HCT116 (cell line): ENCODE data around the gene CDK10. TPM values are rescaled to one million over a fixed set of nuclear protein-coding genes. Genes with fewer than 3 reads are reported as not detected.
A peak's percentile ranks its signal among the peaks of the same experiment; 100 is the strongest.

ENCODE experiments used
- ATAC-seq: fragments of 200-7000 bp; cut with Tn5 transposase; 2 replicates; pipeline ENCODE4 v1.9.1; 2020; ENCODE audit warnings: mild to moderate bottlenecking, moderate library complexity
- BruUV-seq: library from RNA; stranded (reverse); fragments of 400-500 nt; replicated peaks from 2 replicates; lab custom pipeline; 2021; lab: Mats Ljungman, UMichigan
- CTCF ChIA-PET: fragments of 300-600 bp; sonication (Branson Sonifier 250); formaldehyde crosslinking; loops from one replicate; lab custom pipeline; 2021; ENCODE audit warnings: antibody characterized with exemption; lab: Charles Lee
- POLR2A ChIA-PET: fragments of 300-600, 350-600 bp; sonication (Branson Sonifier 250); formaldehyde crosslinking; loops from one replicate; lab custom pipeline; 2021; ENCODE audit warnings: antibody characterized with exemption; lab: Charles Lee
- RAD21 ChIA-PET, 2 experiments: fragments of 300-600 bp; sonication (Branson Sonifier 250); formaldehyde crosslinking; loops; one replicate each; lab custom pipeline; 2023; ENCODE audit warnings: low total read pairs in 2 of 2; ENCODE audit not compliant: uncharacterized antibody in 2 of 2, unreplicated experiment in 2 of 2, low non-redundant PET in 1 of 2; lab: Charles Lee
- DNase-seq: peaks from one replicate; pipeline ENCODE4 v3.0.0-alpha.2; 2010; ENCODE audit warnings: low read depth, low spot score
- H2AFZ ChIP-seq: fragments of 200-600 bp; shearing (Covaris generic), sonication (generic); 2 replicates; pipeline ENCODE4 v1.6.1; 2017; ENCODE audit warnings: low read depth, mixed run types, mixed read lengths, antibody characterized with exemption, low read length; ENCODE audit not compliant: poor library complexity, severe bottlenecking
- H3K27ac ChIP-seq: 2 replicates; pipeline ENCODE4 v1.5.1; 2012; ENCODE audit warnings: low read depth, low read length
- H3K27me3 ChIP-seq: fragments of 200-600 bp; sonication (generic); 2 replicates; pipeline ENCODE4 v1.6.1; 2016; ENCODE audit warnings: mixed run types, low read length, mixed read lengths; ENCODE audit not compliant: insufficient read depth
- H3K36me3 ChIP-seq, 2 experiments: fragments of 200-500 bp in 1 of 2; fragments of 200-600 bp in 1 of 2; sonication (Bioruptor generic) in 1 of 2; sonication (generic) in 1 of 2; 2 replicates each; pipeline versions ENCODE4 v1.5.1 to v1.6.1; 2014 to 2016; ENCODE audit warnings: low read length in 2 of 2, inconsistent platforms in 1 of 2, mixed read lengths in 1 of 2, mixed run types in 1 of 2; ENCODE audit not compliant: insufficient read depth in 2 of 2, control insufficient read depth in 1 of 2
- H3K4me1 ChIP-seq, 2 experiments: fragments of 200-600 bp in 1 of 2; sonication (generic) in 1 of 2; 2 replicates each; pipeline versions ENCODE4 v1.5.1 to v1.6.1; 2012 to 2017; ENCODE audit warnings: low read length in 2 of 2, inconsistent platforms in 1 of 2, mild to moderate bottlenecking in 1 of 2, mixed read lengths in 1 of 2, mixed run types in 1 of 2, moderate library complexity in 1 of 2; ENCODE audit not compliant: insufficient read depth in 2 of 2, control insufficient read depth in 1 of 2
- H3K4me2 ChIP-seq: fragments of 200-600 bp; sonication (generic); 2 replicates; pipeline ENCODE4 v1.6.1; 2017; ENCODE audit warnings: mixed run types, low read length, mixed read lengths
- H3K4me3 ChIP-seq, 2 experiments: fragments of 200-600 bp in 1 of 2; sonication (generic) in 1 of 2; replicated peaks in 1 of 2; 2 replicates each; pipeline ENCODE4 v1.5.1; 2011 to 2016; ENCODE audit warnings: low read length in 2 of 2, control low read depth in 1 of 2, low read depth in 1 of 2, mild to moderate bottlenecking in 1 of 2, mixed read lengths in 1 of 2, mixed run types in 1 of 2
- H3K79me2 ChIP-seq: fragments of 200-600 bp; sonication (generic); 2 replicates; pipeline ENCODE4 v1.6.1; 2017; ENCODE audit warnings: mild to moderate bottlenecking, mixed run types, low read length, moderate library complexity, mixed read lengths; ENCODE audit not compliant: insufficient read depth
- H3K9ac ChIP-seq: fragments of 200-600 bp; sonication (generic); 2 replicates; pipeline ENCODE4 v1.6.1; 2016; ENCODE audit warnings: low read length, mixed read lengths
- H3K9me2 ChIP-seq: fragments of 200-600 bp; sonication (generic), shearing (Covaris generic); 2 replicates; pipeline ENCODE4 v1.6.1; 2017; ENCODE audit warnings: mixed run types, mild to moderate bottlenecking, moderate library complexity; ENCODE audit not compliant: insufficient read depth
- H3K9me3 ChIP-seq, 2 experiments: fragments of 200-500 bp in 1 of 2; fragments of 200-600 bp in 1 of 2; sonication (Bioruptor generic) in 1 of 2; sonication (generic) in 1 of 2; 2 replicates each; pipeline ENCODE4 v1.6.1; 2014 to 2017; ENCODE audit warnings: low read length in 2 of 2, mixed read lengths in 2 of 2, inconsistent platforms in 1 of 2, low read depth in 1 of 2, mild to moderate bottlenecking in 1 of 2, mixed run types in 1 of 2, moderate library complexity in 1 of 2; ENCODE audit not compliant: control insufficient read depth in 1 of 2, insufficient read depth in 1 of 2
- H4K20me1 ChIP-seq: fragments of 200-600 bp; sonication (generic), shearing (Covaris generic); 2 replicates; pipeline ENCODE4 v1.6.1; 2017; ENCODE audit warnings: mixed run types, mild to moderate bottlenecking, moderate library complexity; ENCODE audit not compliant: insufficient read depth
- ATF3 ChIP-seq: IDR thresholded peaks from 2 replicates; pipeline ENCODE4 v1.6.1; 2012
- CEBPB ChIP-seq: IDR thresholded peaks from 2 replicates; pipeline ENCODE4 v1.6.1; 2012; ENCODE audit warnings: low read depth
- EGR1 ChIP-seq: IDR thresholded peaks from 2 replicates; pipeline ENCODE4 v1.6.1; 2012; ENCODE audit warnings: low read depth
- POLR2A ChIP-seq: IDR thresholded peaks from 2 replicates; pipeline ENCODE4 v1.7.0; 2011; ENCODE audit warnings: borderline replicate concordance; ENCODE audit not compliant: insufficient read depth, insufficient read length; ENCODE audit errors: extremely low read depth
- POLR2AphosphoS5 ChIP-seq: IDR thresholded peaks from 2 replicates; pipeline ENCODE4 v1.6.1; 2011; ENCODE audit warnings: mild to moderate bottlenecking, low read depth, low read length, moderate library complexity
- RAD21 ChIP-seq: IDR thresholded peaks from 2 replicates; pipeline ENCODE4 v1.6.1; 2012; ENCODE audit warnings: low read depth, mild to moderate bottlenecking
- SIN3A ChIP-seq: IDR thresholded peaks from 2 replicates; pipeline ENCODE4 v1.6.1; 2012; ENCODE audit warnings: low read depth
- SRF ChIP-seq: IDR thresholded peaks from 2 replicates; pipeline ENCODE4 v1.6.1; 2012; ENCODE audit warnings: low read depth
- YY1 ChIP-seq: IDR thresholded peaks from 2 replicates; pipeline ENCODE4 v1.6.1; 2011; ENCODE audit warnings: low read length, low read depth, moderate library complexity, mild to moderate bottlenecking; ENCODE audit not compliant: insufficient replicate concordance; ENCODE audit errors: extremely low read depth
- ZFX ChIP-seq: fragments of 450-650 bp; IDR thresholded peaks from 2 replicates; pipeline ENCODE4 v1.6.1; 2017
- ZNF274 ChIP-seq: fragments of 200-500 bp; sonication (Bioruptor generic); IDR thresholded peaks from 2 replicates; pipeline ENCODE4 v1.6.1; 2014; ENCODE audit warnings: mild to moderate bottlenecking, low read depth, low read length, inconsistent platforms
- intact Hi-C: fragments of 100-400 bp; cut with micrococcal nuclease; formaldehyde crosslinking; loops from 2 replicates; pipeline ENCODE4 v1.10.0; 2022
- total RNA-seq: library from RNA; stranded (reverse); gene quantifications from one replicate; pipeline ENCODE4 v1.2.1, GENCODE V29; 2021; ENCODE audit not compliant: unreplicated experiment
- TF ChIP-seq, protein P1 (sequence below), 3 experiments: fragments of 200-600 bp in 1 of 3; sonication (generic) in 1 of 3; IDR thresholded peaks in 2 of 3; conservative IDR thresholded peaks in 1 of 3; 2 replicates each; pipeline ENCODE4 v1.5.1; 2012 to 2017; ENCODE audit warnings: low read depth in 2 of 3, low read length in 2 of 3, antibody characterized with exemption in 1 of 3, borderline replicate concordance in 1 of 3, control low read depth in 1 of 3, mild to moderate bottlenecking in 1 of 3, mixed read lengths in 1 of 3, mixed run types in 1 of 3, moderate library complexity in 1 of 3; ENCODE audit not compliant: insufficient read depth in 1 of 3

CDK10 gene
- total RNA-seq, 1 experiment from 2014 or later, result 165 TPM

DNA sequence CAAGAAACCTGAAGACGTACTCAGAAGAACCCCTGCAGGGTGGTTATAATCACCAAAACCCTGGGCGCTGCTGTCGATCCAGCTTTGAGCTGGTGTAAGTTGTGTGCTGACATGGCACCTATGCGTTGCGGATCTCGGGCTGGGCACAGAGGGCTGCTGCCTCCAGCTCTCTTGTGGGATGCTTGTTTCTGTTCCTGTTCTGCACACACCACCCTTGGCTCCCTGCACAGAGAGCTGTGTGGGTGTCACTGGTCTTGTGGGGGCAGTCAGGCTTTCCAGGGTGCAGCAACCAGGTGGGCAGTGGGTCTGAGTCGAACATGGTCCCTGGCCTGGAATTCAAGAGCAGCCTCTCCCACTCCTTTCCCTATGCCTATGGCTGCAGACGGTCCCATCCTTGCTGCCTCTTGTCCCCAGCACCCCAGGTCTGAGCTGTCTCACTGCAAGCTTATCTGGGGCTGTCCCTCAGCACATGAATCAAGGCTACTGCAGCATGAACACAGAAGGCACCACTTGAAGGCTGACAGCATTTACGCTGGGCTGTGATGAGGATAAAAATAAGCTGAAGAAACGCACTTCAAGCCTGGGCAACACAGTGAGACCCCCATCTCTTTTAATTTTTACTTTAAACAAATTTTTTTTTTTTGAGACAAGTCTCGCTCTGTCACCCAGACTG, 55.0 kb downstream of the CDK10 start:
- Histone ChIP-seq H3K27me3 (no peaks in the 10 kb centered on the region), H2AFZ (no peak overlapping the region), H4K20me1 (no peaks in the 10 kb centered on the region; the same call in 1 of the 2 replicates), H3K9ac (no peak overlapping the region), H3K79me2 (peaks cover 6% of the 10 kb centered on the region; the same call in 1 of the 2 replicates), H3K4me2 (no peak overlapping the region), H3K9me3 (no peaks in the 10 kb centered on the region), H3K4me1 (no peaks in the 10 kb centered on the region), H3K9me2 (no peaks in the 10 kb centered on the region), H3K4me3 (no peak overlapping the region), H3K27ac (peak overlapping the region; percentile 0; the same call in 1 of the 2 replicates), H3K36me3 (peaks cover 59 to 79% of the 10 kb centered on the region in 2 experiments)
- RAD21 ChIA-PET, result no interaction called here
- POLR2A ChIA-PET, result no interaction called here
- intact Hi-C loops, result no loop called here
- CTCF ChIA-PET, result no interaction called here
- TF ChIP-seq SIN3A (0 out of 2 replicates have a peak, but pooled peaks have one; percentile 4), YY1 (no peak), EGR1 (no peak), POLR2AphosphoS5 (peak; percentile 58), ZFX (no peak)
- BruUV-seq, result no TSS peak
- peak; percentile 12; the same call in 1 of the 2 replicates for ATAC-seq
- no peak for DNase-seq

DNA sequence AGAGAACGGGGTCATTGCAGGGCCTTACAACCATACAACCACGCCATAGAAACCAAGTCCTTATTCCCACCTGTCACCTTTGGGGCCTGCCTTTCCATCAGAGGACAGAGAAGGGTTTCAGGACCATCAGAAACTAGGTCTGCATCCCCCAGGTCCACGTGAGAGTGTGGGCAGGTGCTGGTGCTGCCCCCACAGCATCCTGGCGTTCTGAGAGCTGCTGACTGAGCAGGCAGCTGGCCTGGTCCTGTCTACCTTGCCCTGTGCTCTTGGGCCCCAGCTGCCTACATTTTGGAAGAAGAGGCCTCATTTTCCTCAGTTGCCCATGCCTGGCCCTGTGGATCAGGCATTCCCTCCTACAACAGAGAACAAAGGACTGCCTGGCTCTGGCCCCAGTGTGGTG, 56.5 kb downstream of the CDK10 start:
- no peaks in the 10 kb centered on the region; the same call in 1 of the 2 replicates for H3K79me2 ChIP-seq
- intact Hi-C loops, result no loop called here
- peaks cover 53 to 76% of the 10 kb centered on the region in 2 experiments for H3K36me3 ChIP-seq
- no TSS peak for BruUV-seq
- no peak overlapping the region for H2AFZ ChIP-seq
- H3K9ac ChIP-seq, result no peak overlapping the region
- no peak for ATAC-seq
- no peak overlapping the region for H3K27ac ChIP-seq
- H3K9me2 ChIP-seq, result no peaks in the 10 kb centered on the region
- no peak overlapping the region for H3K4me3 ChIP-seq
- H3K4me2 ChIP-seq, result no peak overlapping the region
- H4K20me1 ChIP-seq, result no peaks in the 10 kb centered on the region
- ChIA-PET RAD21 (no interaction called here), CTCF (interaction anchor here (1.5 kb wide), 1 partner anchor 37 kb away, joined by 3 read pairs; no protein-coding TSS in a partner anchor), POLR2A (interaction anchor here (1.0 kb wide), 1 partner anchor 130 kb away, joined by 3 read pairs; the partner anchor contains the start of gene TCF25)
- no peaks in the 10 kb centered on the region for H3K27me3 ChIP-seq
- TF ChIP-seq ZNF274 (no peak), ATF3 (no peak), YY1 (no peak), POLR2A (no peak), RAD21 (no peak), EGR1 (no peak), CEBPB (no peak), SIN3A (no peak), SRF (no peak)
- TF ChIP-seq, protein P1, sequence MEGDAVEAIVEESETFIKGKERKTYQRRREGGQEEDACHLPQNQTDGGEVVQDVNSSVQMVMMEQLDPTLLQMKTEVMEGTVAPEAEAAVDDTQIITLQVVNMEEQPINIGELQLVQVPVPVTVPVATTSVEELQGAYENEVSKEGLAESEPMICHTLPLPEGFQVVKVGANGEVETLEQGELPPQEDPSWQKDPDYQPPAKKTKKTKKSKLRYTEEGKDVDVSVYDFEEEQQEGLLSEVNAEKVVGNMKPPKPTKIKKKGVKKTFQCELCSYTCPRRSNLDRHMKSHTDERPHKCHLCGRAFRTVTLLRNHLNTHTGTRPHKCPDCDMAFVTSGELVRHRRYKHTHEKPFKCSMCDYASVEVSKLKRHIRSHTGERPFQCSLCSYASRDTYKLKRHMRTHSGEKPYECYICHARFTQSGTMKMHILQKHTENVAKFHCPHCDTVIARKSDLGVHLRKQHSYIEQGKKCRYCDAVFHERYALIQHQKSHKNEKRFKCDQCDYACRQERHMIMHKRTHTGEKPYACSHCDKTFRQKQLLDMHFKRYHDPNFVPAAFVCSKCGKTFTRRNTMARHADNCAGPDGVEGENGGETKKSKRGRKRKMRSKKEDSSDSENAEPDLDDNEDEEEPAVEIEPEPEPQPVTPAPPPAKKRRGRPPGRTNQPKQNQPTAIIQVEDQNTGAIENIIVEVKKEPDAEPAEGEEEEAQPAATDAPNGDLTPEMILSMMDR (IDR thresholded peaks at IDR 0.05 in 2 of 3, conservative IDR thresholded peaks at IDR 0.05 in 1 of 3; ENCODE audit: borderline replicate concordance in 1 of 3, insufficient read depth in 1 of 3, low read depth in 2 of 3, low read length in 2 of 3), result no peak
- TF ChIP-seq, all 23 proteins: peak for 0
- DNase-seq, result no peak
- Histone ChIP-seq H3K9me3 (no peaks in the 10 kb centered on the region), H3K4me1 (no peaks in the 10 kb centered on the region)
